Measurements from ENCODE around the gene EHF.

DNA sequence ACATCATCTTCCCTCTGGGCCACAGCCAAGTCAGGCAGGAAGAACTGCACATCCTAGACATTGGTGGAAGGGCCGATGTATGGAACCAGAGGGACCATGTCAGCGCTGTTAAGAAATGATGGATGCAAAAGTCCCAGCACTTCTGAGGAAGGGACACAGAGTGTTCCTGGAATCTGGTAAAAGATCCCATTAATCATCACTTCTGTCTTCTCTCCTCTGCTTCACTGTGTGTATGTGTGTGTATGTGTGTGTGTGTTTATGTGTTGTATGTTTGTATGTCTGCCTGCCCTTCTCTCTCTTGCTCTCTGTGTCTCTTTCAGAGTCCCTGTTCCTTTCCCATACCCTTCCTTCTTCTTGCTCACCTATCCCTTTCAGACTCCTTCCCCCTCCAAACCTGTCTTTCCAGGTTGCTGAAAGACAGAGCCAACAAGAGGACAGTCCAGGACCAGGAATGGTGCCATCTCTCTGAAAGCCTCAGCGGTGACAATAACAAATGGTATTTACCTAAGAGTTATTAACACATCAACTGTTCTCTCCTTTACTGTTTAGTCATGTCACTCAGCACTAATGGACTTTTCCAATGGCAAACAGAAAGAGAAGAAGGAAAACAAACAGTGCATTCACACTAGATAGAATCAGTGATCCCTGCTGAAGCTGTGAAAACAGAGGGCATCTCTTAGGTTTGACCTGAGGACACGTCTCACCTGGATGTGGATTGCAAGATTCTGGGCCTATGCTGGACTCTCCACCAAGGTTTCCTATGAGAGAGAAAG, 47.1 kb downstream of the EHF start:
- TF ChIP-seq CTCF (IDR thresholded peaks at IDR 0.05) (no peak), POLR2A (IDR thresholded peaks at IDR 0.05) (no peak)

Data from body of pancreas (tissue), 4 donors.